ENCODE measurements around the gene ARHGEF3.

Gene ARHGEF3

DNA sequence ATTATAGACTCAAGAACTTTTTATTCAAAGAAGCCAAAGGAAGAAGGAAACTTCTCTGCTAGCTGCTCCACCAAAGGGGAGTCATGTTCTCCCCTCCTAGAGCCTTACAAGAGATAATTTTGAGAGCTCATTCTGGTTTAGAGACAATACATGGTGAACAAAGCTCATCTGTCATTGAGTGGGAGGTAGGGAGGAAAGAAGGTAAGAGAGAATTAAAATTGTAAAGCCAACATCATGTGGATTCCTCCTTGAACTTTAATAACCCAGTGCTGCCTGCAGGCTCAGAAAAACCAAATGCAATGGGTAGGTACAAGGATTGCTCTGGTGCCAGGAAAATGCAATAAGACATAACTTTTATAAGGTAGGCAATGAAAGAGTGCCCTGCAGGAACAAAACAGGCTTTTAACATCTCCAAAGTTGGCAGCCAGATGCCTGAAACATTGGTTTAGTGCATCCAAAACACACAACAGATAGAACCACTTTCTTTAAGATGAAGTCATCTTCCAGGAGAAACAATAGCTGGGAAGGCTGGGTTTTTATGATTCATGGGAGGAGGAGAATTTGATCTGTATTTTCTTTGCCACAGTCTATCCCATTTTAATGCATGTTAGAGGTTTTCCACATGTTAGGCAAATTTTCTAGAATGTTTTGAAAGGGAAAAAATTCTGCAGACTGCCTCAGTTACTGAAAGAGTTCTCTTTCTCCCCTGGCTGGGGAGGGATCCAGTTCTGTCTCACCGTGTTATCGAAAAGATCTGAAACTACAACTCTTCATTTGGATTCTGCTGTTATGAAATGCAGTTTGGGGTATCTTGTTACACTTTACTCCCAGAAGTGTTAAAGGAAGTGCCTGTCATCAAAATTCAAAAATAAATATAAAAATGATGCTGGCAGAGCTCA, 11.3 kb upstream of the ARHGEF3 start:
- no peak for DNase-seq (ENCODE audit: insufficient read length, low spot score)
- no peak for FAIRE-seq
- TF ChIP-seq, protein P1, sequence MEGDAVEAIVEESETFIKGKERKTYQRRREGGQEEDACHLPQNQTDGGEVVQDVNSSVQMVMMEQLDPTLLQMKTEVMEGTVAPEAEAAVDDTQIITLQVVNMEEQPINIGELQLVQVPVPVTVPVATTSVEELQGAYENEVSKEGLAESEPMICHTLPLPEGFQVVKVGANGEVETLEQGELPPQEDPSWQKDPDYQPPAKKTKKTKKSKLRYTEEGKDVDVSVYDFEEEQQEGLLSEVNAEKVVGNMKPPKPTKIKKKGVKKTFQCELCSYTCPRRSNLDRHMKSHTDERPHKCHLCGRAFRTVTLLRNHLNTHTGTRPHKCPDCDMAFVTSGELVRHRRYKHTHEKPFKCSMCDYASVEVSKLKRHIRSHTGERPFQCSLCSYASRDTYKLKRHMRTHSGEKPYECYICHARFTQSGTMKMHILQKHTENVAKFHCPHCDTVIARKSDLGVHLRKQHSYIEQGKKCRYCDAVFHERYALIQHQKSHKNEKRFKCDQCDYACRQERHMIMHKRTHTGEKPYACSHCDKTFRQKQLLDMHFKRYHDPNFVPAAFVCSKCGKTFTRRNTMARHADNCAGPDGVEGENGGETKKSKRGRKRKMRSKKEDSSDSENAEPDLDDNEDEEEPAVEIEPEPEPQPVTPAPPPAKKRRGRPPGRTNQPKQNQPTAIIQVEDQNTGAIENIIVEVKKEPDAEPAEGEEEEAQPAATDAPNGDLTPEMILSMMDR (IDR thresholded peaks at IDR 0.05; ENCODE audit: insufficient read depth, missing control alignments): no peak

- TF ChIP-seq, protein P1 (IDR thresholded peaks at IDR 0.05; ENCODE audit: insufficient read depth, missing control alignments): no peak
- FAIRE-seq: no peak
- no peak for DNase-seq (ENCODE audit: insufficient read length, low spot score)
Observed at GRCh38 chr3:56811546-56812202, 9.9 kb upstream of the ARHGEF3 start.

DNA sequence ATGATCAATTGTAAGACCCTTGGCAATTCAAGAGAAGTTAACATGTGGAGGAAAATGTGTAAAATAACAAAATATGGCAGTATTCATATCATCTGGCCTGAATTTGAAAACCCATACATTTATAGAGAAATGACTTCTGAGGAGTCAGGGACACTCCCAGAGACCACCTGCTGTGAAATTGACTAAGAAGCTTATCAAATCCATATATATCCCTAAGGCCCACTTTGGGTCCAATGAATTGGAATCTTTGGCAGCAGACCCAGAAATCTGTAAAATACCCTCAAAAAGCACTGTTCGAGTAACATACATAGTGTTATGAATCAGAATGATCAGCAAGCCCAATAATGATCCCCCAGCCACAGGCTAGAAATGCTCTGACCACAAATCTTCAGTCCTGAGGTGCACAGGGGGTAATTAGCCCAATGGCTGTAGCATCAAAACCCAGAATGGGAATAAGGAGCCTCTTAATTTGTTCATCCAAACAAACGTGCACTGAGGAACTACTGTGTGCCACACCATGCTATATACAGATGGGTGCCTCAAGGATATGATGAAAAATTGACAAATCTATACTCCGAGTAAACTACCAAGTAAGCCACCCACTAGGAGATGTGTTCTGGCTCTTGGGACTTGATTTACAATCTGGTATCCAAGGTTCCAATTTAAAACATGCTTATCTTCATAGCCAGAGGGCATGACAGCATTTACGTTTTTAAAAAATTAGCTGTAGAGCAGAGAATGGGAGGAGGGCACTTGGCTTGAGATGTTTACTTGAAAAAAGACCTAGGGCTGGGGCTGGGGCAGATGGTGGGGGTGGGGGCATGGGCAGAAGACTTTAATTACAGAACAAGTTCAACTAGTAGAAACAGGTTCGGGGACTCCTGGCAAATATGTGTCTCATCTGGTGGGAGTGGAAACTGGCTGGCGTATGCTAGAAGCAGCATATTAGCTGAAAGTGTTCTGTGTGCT, 9.1 kb upstream of the ARHGEF3 start:
- FAIRE-seq (no peak), DNase-seq (ENCODE audit: insufficient read length, low spot score) (no peak)
- TF ChIP-seq, protein P1 (IDR thresholded peaks at IDR 0.05; ENCODE audit: insufficient read depth, missing control alignments): no peak

GRCh38 chr3:56806407-56806806, 4.7 kb upstream of the ARHGEF3 start:
- DNase-seq (ENCODE audit: insufficient read length, low spot score) (no peak), FAIRE-seq (no peak)
- TF ChIP-seq, protein P1 (IDR thresholded peaks at IDR 0.05; ENCODE audit: insufficient read depth, missing control alignments): no peak

DNA sequence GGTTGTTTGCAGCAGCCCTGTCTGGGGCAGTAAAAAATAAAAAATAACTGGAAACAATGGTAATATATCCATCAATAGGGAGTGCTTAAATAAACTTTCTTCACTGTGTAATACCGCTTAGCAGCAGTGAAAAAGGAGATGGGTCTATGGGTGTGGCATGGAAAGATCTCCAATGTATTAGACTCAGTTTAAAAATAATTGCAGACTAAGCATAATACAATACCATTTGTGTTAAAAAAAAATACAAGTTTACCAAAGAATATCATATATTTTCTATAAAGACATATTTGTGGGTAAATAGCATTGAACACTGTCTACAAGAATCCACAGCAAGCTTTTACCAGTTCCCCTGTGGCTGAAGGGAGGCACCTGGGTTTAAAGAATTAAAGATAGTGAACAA, 1.0 kb upstream of the ARHGEF3 start:
- TF ChIP-seq, protein P1 (IDR thresholded peaks at IDR 0.05; ENCODE audit: insufficient read depth, missing control alignments): no peak
- DNase-seq (ENCODE audit: insufficient read length, low spot score) (no peak), FAIRE-seq (no peak)

DNA sequence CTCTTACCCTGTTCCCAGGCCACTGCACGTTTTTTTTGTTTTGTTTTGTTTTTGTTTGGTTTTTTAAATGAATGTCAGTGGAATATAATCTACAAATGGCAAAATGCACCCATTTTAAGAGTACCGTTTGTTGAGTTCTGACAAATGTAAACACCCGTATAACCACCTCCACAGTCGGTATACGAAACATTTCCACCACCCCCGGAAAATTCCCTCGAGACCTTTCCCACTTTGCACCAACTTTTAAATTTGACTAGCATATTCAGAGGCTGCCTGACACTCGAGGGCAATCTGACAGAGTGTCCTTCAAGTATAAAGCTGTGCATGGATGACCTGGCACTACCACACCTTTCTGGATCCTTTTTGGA, 613 bp upstream of the ARHGEF3 start:
- TF ChIP-seq, protein P1 (IDR thresholded peaks at IDR 0.05; ENCODE audit: insufficient read depth, missing control alignments): no peak
- FAIRE-seq (no peak), DNase-seq (ENCODE audit: insufficient read length, low spot score) (no peak)

Data from D721Med (cell line).